Measurements from ENCODE around the gene SLC29A3.
"Not testable (repeated sequence)": the region's sequence is repeated elsewhere in the genome, so short reads cannot be mapped to it uniquely, and the experiment has no call there.

Gene SLC29A3

DNA sequence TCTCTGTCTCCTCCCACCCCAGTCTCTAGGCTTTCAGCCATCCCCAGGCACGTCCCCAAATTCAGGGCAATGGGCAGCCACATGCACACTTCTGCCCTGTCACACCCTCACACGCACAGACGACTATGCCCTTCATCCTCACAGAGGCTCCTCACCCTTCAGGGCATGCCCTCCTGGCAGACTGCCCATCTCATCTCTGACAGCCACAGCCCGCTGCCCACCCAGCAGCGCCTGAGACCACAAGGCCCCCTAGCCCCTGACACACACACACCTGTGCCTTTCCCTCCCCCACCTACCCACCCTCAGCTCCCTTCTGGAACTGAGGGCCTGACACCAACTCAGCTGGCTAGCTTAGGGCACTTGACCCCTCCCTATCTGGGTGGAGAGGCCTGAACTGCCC, 23.0 kb upstream of the SLC29A3 start:
- TF ChIP-seq CTCF (IDR thresholded peaks at IDR 0.05; ENCODE audit: low read depth, low read length) = no peak
- no peak for DNase-seq (ENCODE audit: extremely low read depth, low read depth)

DNA sequence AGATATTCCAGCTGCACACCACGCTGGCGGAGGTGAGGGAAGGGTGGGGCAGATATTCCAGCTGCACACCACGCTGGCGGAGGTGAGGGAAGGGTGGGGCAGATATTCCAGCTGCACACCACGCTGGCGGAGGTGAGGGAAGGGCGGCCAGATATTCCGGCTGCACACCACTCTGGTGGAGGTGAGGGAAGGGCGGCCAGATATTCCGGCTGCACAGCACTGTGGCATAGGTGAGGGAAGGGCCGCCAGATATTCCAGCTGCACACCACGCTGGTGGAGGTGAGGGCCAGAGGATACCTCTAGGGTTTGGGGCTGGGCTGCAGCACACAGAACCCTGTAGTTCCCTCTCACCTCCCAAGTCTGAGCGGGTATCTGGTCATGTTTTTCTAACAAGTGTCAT, 22.2 kb upstream of the SLC29A3 start:
- not testable (repeated sequence) for DNase-seq (ENCODE audit: extremely low read depth, low read depth)

GRCh38 chr10:71297343-71297742, 21.7 kb upstream of the SLC29A3 start:
- no peak for DNase-seq (ENCODE audit: extremely low read depth, low read depth)
- no peak for TF ChIP-seq CTCF (IDR thresholded peaks at IDR 0.05; ENCODE audit: low read depth, low read length)

DNA sequence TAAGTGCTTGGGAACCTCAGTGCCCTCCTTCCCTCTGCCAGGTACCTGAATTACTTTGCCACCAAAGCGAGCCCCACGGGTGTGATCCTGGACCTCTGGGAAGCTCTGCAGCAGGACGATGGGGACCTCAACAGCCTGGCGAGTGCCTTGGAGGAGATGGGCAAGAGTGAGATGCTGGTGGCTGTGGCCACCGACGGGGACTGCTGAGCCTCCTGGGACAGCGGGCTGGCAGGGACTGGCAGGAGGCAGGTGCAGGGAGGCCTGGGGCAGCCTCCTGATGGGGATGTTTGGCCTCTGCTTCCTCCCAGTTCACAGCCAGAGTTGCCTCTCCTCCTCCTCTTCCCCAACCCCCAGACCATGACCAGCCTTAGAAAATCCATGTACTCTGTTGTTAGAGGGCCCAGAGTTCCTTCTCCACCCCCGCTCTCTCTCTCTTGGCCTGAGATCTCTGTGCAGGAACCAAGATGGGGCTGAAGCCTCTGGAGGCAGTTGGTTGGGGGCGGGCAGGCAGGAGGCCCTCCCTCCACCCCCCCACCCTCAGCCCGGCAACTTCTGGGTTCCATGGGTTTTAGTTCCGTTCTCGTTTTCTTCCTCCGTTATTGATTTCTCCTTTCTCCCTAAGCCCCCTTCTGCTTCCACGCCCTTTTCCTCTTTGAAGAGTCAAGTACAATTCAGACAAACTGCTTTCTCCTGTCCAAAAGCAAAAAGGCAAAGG, 19.8 kb upstream of the SLC29A3 start:
- TF ChIP-seq CTCF (IDR thresholded peaks at IDR 0.05; ENCODE audit: low read depth, low read length) = no peak
- DNase-seq (ENCODE audit: extremely low read depth, low read depth) = no peak

GRCh38 chr10:71300555-71301370, 18.3 kb upstream of the SLC29A3 start:
- no peak for TF ChIP-seq CTCF (IDR thresholded peaks at IDR 0.05; ENCODE audit: low read depth, low read length)
- no peak for DNase-seq (ENCODE audit: extremely low read depth, low read depth)

DNA sequence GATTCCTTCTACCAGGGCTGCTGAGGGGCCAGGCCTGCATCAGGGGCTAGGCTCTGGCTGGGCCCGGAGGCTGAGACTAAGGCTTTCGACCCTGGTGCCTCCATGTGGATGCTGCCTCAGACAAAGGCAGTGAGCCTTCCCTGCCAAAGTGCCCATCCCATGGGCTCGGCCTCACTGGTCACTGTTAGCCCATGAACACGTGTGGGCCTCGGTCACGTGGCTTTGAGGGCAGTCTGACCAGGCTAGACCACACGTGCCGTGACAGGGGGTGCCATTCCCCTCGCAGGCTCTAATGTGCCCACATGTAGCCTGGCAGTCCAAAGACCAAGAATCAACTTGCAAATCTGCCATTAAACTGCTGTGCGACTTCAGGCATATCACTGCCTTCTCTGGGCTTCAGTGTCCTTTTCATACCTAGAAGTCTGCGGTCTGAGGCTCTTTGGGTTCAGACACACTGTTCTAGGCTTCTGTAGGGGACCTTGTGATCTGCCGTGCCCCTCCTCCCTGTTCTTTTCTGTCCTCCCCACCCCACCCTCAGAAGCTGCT, 17.6 kb upstream of the SLC29A3 start:
- no peak for TF ChIP-seq CTCF (IDR thresholded peaks at IDR 0.05; ENCODE audit: low read depth, low read length)
- DNase-seq (ENCODE audit: extremely low read depth, low read depth) = no peak

- no peak for DNase-seq (ENCODE audit: extremely low read depth, low read depth)
- TF ChIP-seq CTCF (IDR thresholded peaks at IDR 0.05; ENCODE audit: low read depth, low read length) = no peak
Measured at GRCh38 chr10:71302451-71302850, 16.6 kb upstream of the SLC29A3 start.

All from AG09319 (cell line).